Measurements from ENCODE around the gene OR2V2. TPM values are rescaled to one million over a fixed set of nuclear protein-coding genes. Genes with fewer than 3 reads are reported as not detected.

The OR2V2 gene
- total and polyA plus RNA-seq, 4 donors, result not detected

- Histone ChIP-seq H3K27me3 (ENCODE audit: control insufficient read depth in 4 of 4, insufficient read depth in 4 of 4, low read length in 3 of 4) (peaks cover 0 to 7% (median 1%) of the 10 kb centered on the region in 4 donors), H3K9ac (ENCODE audit: low read depth in 1 of 2, low read length in 2 of 2) (no peak overlapping the region), H3K4me1 (ENCODE audit: control insufficient read depth in 4 of 4, insufficient read depth in 4 of 4, low read length in 3 of 4) (no peaks in the 10 kb centered on the region), H3K4me3 (ENCODE audit: low read depth in 1 of 3, low read length in 3 of 3) (no peak overlapping the region), H3K9me3 (ENCODE audit: control insufficient read depth in 4 of 4, low read length in 3 of 4) (no peaks in the 10 kb centered on the region), H3K27ac (ENCODE audit: low read depth in 1 of 2, low read length in 2 of 2) (no peak overlapping the region), H3K36me3 (ENCODE audit: control insufficient read depth in 4 of 4, insufficient read depth in 3 of 4, low read depth in 1 of 4, low read length in 3 of 4) (no peaks in the 10 kb centered on the region)
- WGBS, result 65% methylated on average over 18 of the region's 18 CpGs
- TF ChIP-seq YY1 (IDR thresholded peaks at IDR 0.05), result no peak
- TF ChIP-seq REST (IDR thresholded peaks at IDR 0.05), result no peak
- TF ChIP-seq FOXA1 (IDR thresholded peaks at IDR 0.05), result no peak
- no peak for TF ChIP-seq CTCF (IDR thresholded peaks at IDR 0.05; ENCODE audit: low read depth, low read length, missing input control)
- TF ChIP-seq MAX (IDR thresholded peaks at IDR 0.05), result no peak
- TF ChIP-seq FOXA2 (IDR thresholded peaks at IDR 0.05), result no peak
- no peak for TF ChIP-seq RAD21 (IDR thresholded peaks at IDR 0.05)
- TF ChIP-seq JUND (IDR thresholded peaks at IDR 0.05), result no peak
- no peak for TF ChIP-seq HNF4A (conservative IDR thresholded peaks at IDR 0.05)
- no peak for TF ChIP-seq ATF3 (IDR thresholded peaks at IDR 0.05)
- TF ChIP-seq TAF1 (conservative IDR thresholded peaks at IDR 0.05), result no peak
- TF ChIP-seq SP1 (IDR thresholded peaks at IDR 0.05), result no peak
- no peak for DNase-seq (ENCODE audit: low spot score)
Measured at GRCh38 chr5:181126841-181127240, 20.5 kb upstream of the OR2V2 start.

GRCh38 chr5:181127456-181127855, 19.9 kb upstream of the OR2V2 start:
- no peak overlapping the region for H3K9ac ChIP-seq (ENCODE audit: low read depth in 1 of 2, low read length in 2 of 2)
- peaks cover 0 to 7% (median 1%) of the 10 kb centered on the region in 4 donors for H3K27me3 ChIP-seq (ENCODE audit: control insufficient read depth in 4 of 4, insufficient read depth in 4 of 4, low read length in 3 of 4)
- no peaks in the 10 kb centered on the region for H3K36me3 ChIP-seq (ENCODE audit: control insufficient read depth in 4 of 4, insufficient read depth in 3 of 4, low read depth in 1 of 4, low read length in 3 of 4)
- H3K9me3 ChIP-seq (ENCODE audit: control insufficient read depth in 4 of 4, low read length in 3 of 4), result no peaks in the 10 kb centered on the region
- no peak overlapping the region for H3K4me3 ChIP-seq (ENCODE audit: low read depth in 1 of 3, low read length in 3 of 3)
- no peak overlapping the region for H3K27ac ChIP-seq (ENCODE audit: low read depth in 1 of 2, low read length in 2 of 2)
- H3K4me1 ChIP-seq (ENCODE audit: control insufficient read depth in 4 of 4, insufficient read depth in 4 of 4, low read length in 3 of 4), result no peaks in the 10 kb centered on the region
- DNase-seq (ENCODE audit: low spot score), result no peak
- WGBS, result 85% methylated on average over 10 of the region's 10 CpGs
- TF ChIP-seq GABPA (IDR thresholded peaks at IDR 0.05 in 1 of 2, conservative IDR thresholded peaks at IDR 0.05 in 1 of 2) (no peak), ATF3 (IDR thresholded peaks at IDR 0.05) (no peak), FOXA2 (IDR thresholded peaks at IDR 0.05) (no peak)

All from liver (tissue), 9 donors.